H1 (cell line): ENCODE results near the gene TWSG1. TPM values are rescaled to one million over a fixed set of nuclear protein-coding genes. Genes with fewer than 3 reads are reported as not detected.

Experiments used
- CTCF ChIA-PET: fragments of 300-600 bp; sonication (Branson Sonifier 250); formaldehyde crosslinking; loops from one replicate; lab custom pipeline; 2021; ENCODE audit not compliant: partially characterized antibody; lab: Charles Lee
- POLR2A ChIA-PET: fragments of 300-600 bp; sonication (Branson Sonifier 250); formaldehyde crosslinking; loops from one replicate; lab custom pipeline; 2021; ENCODE audit warnings: inconsistent platforms; ENCODE audit not compliant: partially characterized antibody; lab: Charles Lee
- DNase-seq, 2 experiments: peaks; one replicate each; pipeline versions ENCODE4 v3.0.0 to v3.0.0-alpha.2; 2010 to 2022; ENCODE audit warnings: low spot score in 2 of 2, low read depth in 1 of 2, mixed read lengths in 1 of 2
- FAIRE-seq: peaks from 2 replicates; lab custom pipeline; 2011; peaks lifted over from hg19 to GRCh38; lab: Jason Lieb, UNC
- H2AFZ ChIP-seq: 2 replicates; pipeline ENCODE4 v1.8.1; 2012; ENCODE audit warnings: low read length, inconsistent platforms
- H2AK5ac ChIP-seq: 2 replicates; pipeline ENCODE4 v1.6.1; 2013; ENCODE audit warnings: low read depth, low read length
- H2BK120ac ChIP-seq: replicated peaks from 2 replicates; pipeline ENCODE3; 2013; ENCODE audit warnings: low read depth, low read length, inconsistent platforms
- H2BK12ac ChIP-seq: 2 replicates; pipeline ENCODE4 v1.6.1; 2013; ENCODE audit warnings: low read depth, low read length
- H2BK15ac ChIP-seq: 2 replicates; pipeline ENCODE4 v1.6.1; 2013; ENCODE audit warnings: low read length
- H2BK20ac ChIP-seq: 2 replicates; pipeline ENCODE4 v1.6.1; 2013; ENCODE audit warnings: low read length
- H2BK5ac ChIP-seq: 2 replicates; pipeline ENCODE4 v1.6.1; 2013; ENCODE audit warnings: low read depth, low read length
- H3K14ac ChIP-seq: 2 replicates; pipeline ENCODE4 v1.6.1; 2013; ENCODE audit warnings: inconsistent platforms; ENCODE audit not compliant: insufficient read length
- H3K18ac ChIP-seq: 2 replicates; pipeline ENCODE4 v1.6.1; 2013; ENCODE audit warnings: low read length; ENCODE audit errors: extremely low read depth
- H3K23ac ChIP-seq: 2 replicates; pipeline ENCODE4 v1.6.1; 2013; ENCODE audit warnings: inconsistent platforms; ENCODE audit not compliant: insufficient read length
- H3K23me2 ChIP-seq: 2 replicates; pipeline ENCODE4 v1.6.1; 2013; ENCODE audit warnings: low read depth, low read length
- H3K27ac ChIP-seq: 2 replicates; pipeline ENCODE4 v1.6.1; 2011; ENCODE audit warnings: low read depth, low read length, inconsistent platforms
- H3K27me3 ChIP-seq, 4 experiments: replicated peaks in 1 of 4; 1 replicate in 1 of 4; 2 replicates in 3 of 4; pipeline versions ENCODE4 v1.6.1 to v1.8.1; 2011 to 2013; ENCODE audit warnings: low read length in 3 of 4, mild to moderate bottlenecking in 3 of 4, inconsistent platforms in 2 of 4, mixed read lengths in 2 of 4, moderate library complexity in 1 of 4; ENCODE audit not compliant: control insufficient read depth in 3 of 4, insufficient read depth in 3 of 4; ENCODE audit errors: extremely low read depth in 1 of 4
- H3K36me3 ChIP-seq, 4 experiments: 2 replicates each; pipeline versions ENCODE4 v1.6.1 to v1.8.1; 2011 to 2013; ENCODE audit warnings: mild to moderate bottlenecking in 4 of 4, low read length in 3 of 4, moderate library complexity in 2 of 4, control low read depth in 1 of 4, inconsistent platforms in 1 of 4; ENCODE audit not compliant: insufficient read depth in 4 of 4, control insufficient read depth in 2 of 4
- H3K4ac ChIP-seq: replicated peaks from 2 replicates; pipeline ENCODE3; 2013; ENCODE audit warnings: low read length, low read depth, mixed read lengths, inconsistent platforms; ENCODE audit not compliant: insufficient read length
- H3K4me1 ChIP-seq, 4 experiments: replicated peaks in 1 of 4; 1 replicate in 1 of 4; 2 replicates in 3 of 4; pipeline versions ENCODE4 v1.6.1 to v1.8.1; 2011 to 2013; ENCODE audit warnings: low read length in 3 of 4, inconsistent platforms in 2 of 4, mixed read lengths in 1 of 4; ENCODE audit not compliant: insufficient read depth in 4 of 4, control insufficient read depth in 3 of 4
- H3K4me2 ChIP-seq, 2 experiments: 2 replicates each; pipeline versions ENCODE4 v1.6.1 to v1.8.1; 2011 to 2013; ENCODE audit warnings: low read depth in 2 of 2, low read length in 2 of 2, control low read depth in 1 of 2, inconsistent platforms in 1 of 2, mild to moderate bottlenecking in 1 of 2; ENCODE audit not compliant: insufficient read depth in 1 of 2
- H3K4me3 ChIP-seq, 4 experiments: fragments of 200-600, 300-600 bp in 1 of 4; sonication (generic), shearing (Covaris generic), sonication (Bioruptor Twin) in 1 of 4; 2 replicates each; pipeline versions ENCODE4 v1.5.1 to v1.8.1; 2011 to 2016; ENCODE audit warnings: low read length in 4 of 4, low read depth in 3 of 4, control low read depth in 2 of 4, inconsistent platforms in 2 of 4, mild to moderate bottlenecking in 2 of 4, mixed read lengths in 1 of 4, moderate library complexity in 1 of 4; ENCODE audit not compliant: insufficient read depth in 2 of 4; ENCODE audit errors: extremely low read depth in 1 of 4
- H3K56ac ChIP-seq: replicated peaks from 2 replicates; pipeline ENCODE3; 2013; ENCODE audit warnings: low read depth, mild to moderate bottlenecking, mixed read lengths, low read length, inconsistent platforms; ENCODE audit not compliant: insufficient read length
- H3K79me1 ChIP-seq: 2 replicates; pipeline ENCODE4 v1.6.1; 2013; ENCODE audit warnings: low read depth, low read length, control low read depth
- H3K79me2 ChIP-seq, 2 experiments: 2 replicates each; pipeline versions ENCODE4 v1.6.1 to v1.8.1; 2012 to 2013; ENCODE audit warnings: low read length in 2 of 2, mild to moderate bottlenecking in 2 of 2, inconsistent platforms in 1 of 2; ENCODE audit not compliant: insufficient read depth in 2 of 2, control insufficient read depth in 1 of 2
- H3K9ac ChIP-seq, 4 experiments: replicated peaks in 1 of 4; 1 replicate in 1 of 4; 2 replicates in 3 of 4; pipeline versions ENCODE4 v1.6.1 to v1.8.1; 2011 to 2013; ENCODE audit warnings: low read depth in 3 of 4, low read length in 3 of 4, control low read depth in 2 of 4, mild to moderate bottlenecking in 2 of 4, moderate library complexity in 2 of 4, inconsistent platforms in 1 of 4; ENCODE audit errors: extremely low read depth in 1 of 4
- H3K9me3 ChIP-seq, 2 experiments: 2 replicates each; pipeline versions ENCODE4 v1.6.1 to v1.8.1; 2012 to 2013; ENCODE audit warnings: mild to moderate bottlenecking in 2 of 2, moderate library complexity in 2 of 2, control low read depth in 1 of 2, inconsistent platforms in 1 of 2, low read depth in 1 of 2, low read length in 1 of 2, mixed read lengths in 1 of 2; ENCODE audit not compliant: insufficient read depth in 2 of 2
- H4K20me1 ChIP-seq, 2 experiments: replicated peaks in 1 of 2; 2 replicates each; pipeline versions ENCODE3 to v1.8.1; 2011 to 2013; ENCODE audit warnings: inconsistent platforms in 2 of 2, low read length in 2 of 2, mild to moderate bottlenecking in 1 of 2; ENCODE audit not compliant: insufficient read depth in 2 of 2, control insufficient read depth in 1 of 2
- H4K5ac ChIP-seq: 2 replicates; pipeline ENCODE4 v1.6.1; 2013; ENCODE audit warnings: low read length, low read depth, mixed read lengths, inconsistent platforms; ENCODE audit not compliant: insufficient read length
- H4K8ac ChIP-seq: 2 replicates; pipeline ENCODE4 v1.8.0; 2013; ENCODE audit warnings: mild to moderate bottlenecking, moderate library complexity, low read length, inconsistent platforms; ENCODE audit not compliant: insufficient read depth; ENCODE audit errors: extremely low read depth
- H4K91ac ChIP-seq: replicated peaks from 2 replicates; pipeline ENCODE3; 2013; ENCODE audit warnings: low read length, mixed read lengths, inconsistent platforms; ENCODE audit not compliant: insufficient read length
- BCL11A ChIP-seq, 2 experiments: IDR thresholded peaks; one replicate each; pipeline ENCODE4 v1.6.1; 2011; ENCODE audit warnings: low read depth in 2 of 2, low read length in 2 of 2, mild to moderate bottlenecking in 2 of 2
- CHD1 ChIP-seq: IDR thresholded peaks from 2 replicates; pipeline ENCODE4 v1.6.1; 2012; ENCODE audit warnings: low read depth, low read length, improper control_type of control experiment
- FOSL1 ChIP-seq: IDR thresholded peaks from 2 replicates; pipeline ENCODE4 v1.6.1; 2011; ENCODE audit warnings: mild to moderate bottlenecking, low read depth, low read length, moderate library complexity; ENCODE audit not compliant: insufficient read depth
- HDAC2 ChIP-seq, 2 experiments: fragments of 300-600 bp in 1 of 2; sonication (generic) in 1 of 2; IDR thresholded peaks; 2 replicates each; pipeline ENCODE4 v1.6.1; 2011 to 2012; ENCODE audit warnings: low read depth in 2 of 2, low read length in 2 of 2, mild to moderate bottlenecking in 2 of 2, moderate library complexity in 2 of 2, borderline replicate concordance in 1 of 2, inconsistent platforms in 1 of 2
- JUN ChIP-seq: IDR thresholded peaks from 2 replicates; pipeline ENCODE4 v1.6.1; 2011; ENCODE audit warnings: low read depth, mild to moderate bottlenecking, improper control_type of control experiment, low read length
- PHF8 ChIP-seq: fragments of 200-600 bp; sonication (generic); conservative IDR thresholded peaks from 2 replicates; pipeline ENCODE4 v1.7.1; 2012; ENCODE audit warnings: low read depth, mild to moderate bottlenecking, inconsistent platforms, low read length, moderate library complexity
- SAP30 ChIP-seq: fragments of 300-600 bp; sonication (generic); IDR thresholded peaks from 2 replicates; pipeline ENCODE4 v1.7.1; 2012; ENCODE audit warnings: low read length, moderate library complexity, mild to moderate bottlenecking, inconsistent platforms; ENCODE audit not compliant: insufficient read depth, insufficient replicate concordance
- SIX5 ChIP-seq: IDR thresholded peaks from 2 replicates; pipeline ENCODE4 v1.6.1; 2011; ENCODE audit warnings: mild to moderate bottlenecking, low read depth, low read length
- SP2 ChIP-seq: IDR thresholded peaks from 2 replicates; pipeline ENCODE4 v1.6.1; 2012; ENCODE audit warnings: mild to moderate bottlenecking, low read length, inconsistent platforms
- YY1 ChIP-seq: IDR thresholded peaks from 2 replicates; pipeline ENCODE4 v1.6.1; 2011; ENCODE audit warnings: low read depth, mild to moderate bottlenecking, low read length
- WGBS, 2 experiments: shearing (Covaris generic) in 1 of 2; methylation state at CpG; one replicate each; pipeline versions ENCODE4 v1.1.6 to v1.1.7; 2013 to 2015; ENCODE audit warnings: low lambda C conversion rate in 2 of 2, mixed read lengths in 2 of 2, inconsistent platforms in 1 of 2, low coverage in 1 of 2, missing lambda C conversion rate in 1 of 2; ENCODE audit not compliant: insufficient replicate concordance in 2 of 2, insufficient coverage in 1 of 2, insufficient read length in 1 of 2; ENCODE audit errors: extremely low coverage in 1 of 2, missing lambda C conversion rate in 1 of 2; 5-methylcytosine and 5-hydroxymethylcytosine counted together
- polyA plus RNA-seq, 7 experiments: library from polyadenylated mRNA; depleted of rRNA in 3 of 7; stranded (reverse) in 5 of 7; unstranded in 2 of 7; fragments of >200 nt in 5 of 7; fragments of 200-250 nt in 2 of 7; gene quantifications; 1 replicate in 5 of 7; 2 replicates in 1 of 7; 4 replicates in 1 of 7; pipeline versions ENCODE4 v1.2.1 to v1.2.3, GENCODE V29; 2011 to 2013; ENCODE audit warnings: missing spikeins in 2 of 7, mixed read lengths in 2 of 7
- total RNA-seq: library from RNA; stranded (reverse); fragmentation: NEBNext Ultra II Directional; extraction: Animal tissue kit (Norgen Biotek cat#: 25700); gene quantifications from 2 replicates; pipeline ENCODE4 v1.2.1, GENCODE V29; 2021
- TF ChIP-seq, protein P1 (sequence below): IDR thresholded peaks from 2 replicates; pipeline ENCODE4 v1.6.1; 2011; ENCODE audit warnings: low read length, improper control_type of control experiment

The TWSG1 gene
- total and polyA plus RNA-seq, 2 of the 8 experiments (the other 6 are each of a cell fraction or from before 2014, with no cell fraction given): 11.8 to 19.8 TPM

DNA sequence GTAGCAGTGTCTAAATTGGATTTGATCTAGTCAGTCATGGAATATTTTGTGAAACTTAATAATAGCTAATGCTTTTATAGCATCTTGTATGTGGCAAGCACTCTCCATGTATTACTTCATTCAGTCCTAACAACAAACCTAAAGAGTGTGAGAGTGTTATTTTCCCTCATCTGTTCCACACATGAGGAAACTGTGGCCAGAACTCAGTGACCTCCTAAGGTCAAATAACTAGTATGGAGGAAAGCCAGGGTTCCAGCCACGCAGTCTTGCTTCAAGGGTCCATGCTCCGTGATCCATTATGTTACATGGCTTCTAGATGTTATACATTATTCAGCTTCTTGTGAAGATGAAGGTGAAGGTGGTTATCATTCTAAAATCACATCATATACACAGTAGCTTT is 45.5 kb downstream of the TWSG1 start:
- H3K4me2 ChIP-seq: no peak overlapping the region
- no peaks in the 10 kb centered on the region for H3K79me2 ChIP-seq
- H3K4me1 ChIP-seq: peaks cover 0 to 7% (median 1%) of the 10 kb centered on the region in 4 experiments; a peak in 2 of 7 replicates
- H4K91ac ChIP-seq: no peak overlapping the region
- DNase-seq (no peak), FAIRE-seq (no peak)
- no peak overlapping the region for H4K8ac ChIP-seq
- H4K20me1 ChIP-seq: no peaks in the 10 kb centered on the region
- H3K27me3 ChIP-seq: no peaks in the 10 kb centered on the region
- H3K23ac ChIP-seq: no peak overlapping the region
- H3K79me1 ChIP-seq: no peaks in the 10 kb centered on the region
- CTCF ChIA-PET: interaction anchor here (1.0 to 1.5 kb wide), 3 partner anchors 13 to 137 kb away, joined by 3 to 5 read pairs (median 3); no protein-coding TSS in a partner anchor
- no peaks in the 10 kb centered on the region for H3K23me2 ChIP-seq
- no peaks in the 10 kb centered on the region; a peak in 1 of 4 replicates for H3K9me3 ChIP-seq
- H3K4me3 ChIP-seq: no peak overlapping the region
- H3K18ac ChIP-seq: no peak overlapping the region; the same call in 1 of the 2 replicates
- H2BK20ac ChIP-seq: no peak overlapping the region
- POLR2A ChIA-PET: no interaction called here
- H3K4ac ChIP-seq: no peak overlapping the region
- WGBS, 2 experiments: 94% methylated on average over 2 of the region's 2 CpGs; no CpG with 5 or more reads in 1 of the 2 experiments
- H2BK12ac ChIP-seq: no peak overlapping the region
- H3K36me3 ChIP-seq: no peaks in the 10 kb centered on the region
- no peak overlapping the region for H2BK15ac ChIP-seq
- no peak overlapping the region for H2AFZ ChIP-seq
- H2AK5ac ChIP-seq: no peak overlapping the region
- H4K5ac ChIP-seq: peak overlapping the region; percentile 30
- H3K9ac ChIP-seq: no peak overlapping the region
- H2BK120ac ChIP-seq: no peak overlapping the region
- no peak overlapping the region for H2BK5ac ChIP-seq
- no peak overlapping the region for H3K27ac ChIP-seq
- H3K14ac ChIP-seq: no peak overlapping the region
- H3K56ac ChIP-seq: no peak overlapping the region
- TF ChIP-seq, protein P1, sequence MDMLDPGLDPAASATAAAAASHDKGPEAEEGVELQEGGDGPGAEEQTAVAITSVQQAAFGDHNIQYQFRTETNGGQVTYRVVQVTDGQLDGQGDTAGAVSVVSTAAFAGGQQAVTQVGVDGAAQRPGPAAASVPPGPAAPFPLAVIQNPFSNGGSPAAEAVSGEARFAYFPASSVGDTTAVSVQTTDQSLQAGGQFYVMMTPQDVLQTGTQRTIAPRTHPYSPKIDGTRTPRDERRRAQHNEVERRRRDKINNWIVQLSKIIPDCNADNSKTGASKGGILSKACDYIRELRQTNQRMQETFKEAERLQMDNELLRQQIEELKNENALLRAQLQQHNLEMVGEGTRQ: no peak
- TF ChIP-seq SP2 (no peak), CHD1 (no peak), HDAC2 (IDR thresholded peaks at IDR 0.05; ENCODE audit: borderline replicate concordance in 1 of 2, low read depth in 2 of 2, low read length in 2 of 2) (no peak), YY1 (no peak), SAP30 (no peak), JUN (no peak), FOSL1 (no peak), BCL11A (IDR thresholded peaks at IDR 0.05; ENCODE audit: low read depth in 2 of 2, low read length in 2 of 2) (no peak), SIX5 (no peak), PHF8 (no peak)
- TF ChIP-seq, all 59 proteins: peak for 0
